Transverse colon (tissue), 4 donors: ENCODE measurements around the gene SECISBP2.

Experiments used
- EP300 ChIP-seq: sonication (generic); formaldehyde crosslinking; IDR thresholded peaks from one replicate; pipeline ENCODE4 v1.6.1; 2017; ENCODE audit warnings: antibody characterized with exemption, low read depth
- POLR2A ChIP-seq: fragments of 450-650 bp; IDR thresholded peaks from one replicate; pipeline ENCODE4 v1.6.1; 2016; ENCODE audit warnings: antibody characterized with exemption, mild to moderate bottlenecking, moderate library complexity
- POLR2AphosphoS5 ChIP-seq, 3 donors: sonication (generic); formaldehyde crosslinking; IDR thresholded peaks; one replicate each; pipeline ENCODE4 v1.6.1; 2016; ENCODE audit warnings: antibody characterized with exemption in 3 of 3
- TF ChIP-seq, protein P1 (sequence below), 5 experiments: fragments of 200-600 bp in 3 of 5; fragments of 450-650 bp in 2 of 5; sonication (generic) in 3 of 5; IDR thresholded peaks; 1 replicate in 2 of 5; 2 replicates in 3 of 5; pipeline ENCODE4 v1.5.1; 2016 to 2017; ENCODE audit warnings: antibody characterized with exemption in 5 of 5, inconsistent platforms in 3 of 5, mild to moderate bottlenecking in 2 of 5, moderate library complexity in 1 of 5

- no peak for TF ChIP-seq POLR2A
- TF ChIP-seq, protein P1, sequence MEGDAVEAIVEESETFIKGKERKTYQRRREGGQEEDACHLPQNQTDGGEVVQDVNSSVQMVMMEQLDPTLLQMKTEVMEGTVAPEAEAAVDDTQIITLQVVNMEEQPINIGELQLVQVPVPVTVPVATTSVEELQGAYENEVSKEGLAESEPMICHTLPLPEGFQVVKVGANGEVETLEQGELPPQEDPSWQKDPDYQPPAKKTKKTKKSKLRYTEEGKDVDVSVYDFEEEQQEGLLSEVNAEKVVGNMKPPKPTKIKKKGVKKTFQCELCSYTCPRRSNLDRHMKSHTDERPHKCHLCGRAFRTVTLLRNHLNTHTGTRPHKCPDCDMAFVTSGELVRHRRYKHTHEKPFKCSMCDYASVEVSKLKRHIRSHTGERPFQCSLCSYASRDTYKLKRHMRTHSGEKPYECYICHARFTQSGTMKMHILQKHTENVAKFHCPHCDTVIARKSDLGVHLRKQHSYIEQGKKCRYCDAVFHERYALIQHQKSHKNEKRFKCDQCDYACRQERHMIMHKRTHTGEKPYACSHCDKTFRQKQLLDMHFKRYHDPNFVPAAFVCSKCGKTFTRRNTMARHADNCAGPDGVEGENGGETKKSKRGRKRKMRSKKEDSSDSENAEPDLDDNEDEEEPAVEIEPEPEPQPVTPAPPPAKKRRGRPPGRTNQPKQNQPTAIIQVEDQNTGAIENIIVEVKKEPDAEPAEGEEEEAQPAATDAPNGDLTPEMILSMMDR (IDR thresholded peaks at IDR 0.05) = no peak
- TF ChIP-seq POLR2AphosphoS5 (IDR thresholded peaks at IDR 0.05) = no peak
- TF ChIP-seq EP300 = no peak
Measured at GRCh38 chr9:89311346-89312221, 6.7 kb upstream of the SECISBP2 start.
